Raji (cell line): ENCODE data around the gene MERTK.

Source experiments
- POLR2A ChIP-seq: IDR thresholded peaks from 2 replicates; pipeline ENCODE4 v1.6.1; 2011; ENCODE audit warnings: low read depth, low read length, control low read depth; ENCODE audit not compliant: insufficient read depth

Gene MERTK

DNA sequence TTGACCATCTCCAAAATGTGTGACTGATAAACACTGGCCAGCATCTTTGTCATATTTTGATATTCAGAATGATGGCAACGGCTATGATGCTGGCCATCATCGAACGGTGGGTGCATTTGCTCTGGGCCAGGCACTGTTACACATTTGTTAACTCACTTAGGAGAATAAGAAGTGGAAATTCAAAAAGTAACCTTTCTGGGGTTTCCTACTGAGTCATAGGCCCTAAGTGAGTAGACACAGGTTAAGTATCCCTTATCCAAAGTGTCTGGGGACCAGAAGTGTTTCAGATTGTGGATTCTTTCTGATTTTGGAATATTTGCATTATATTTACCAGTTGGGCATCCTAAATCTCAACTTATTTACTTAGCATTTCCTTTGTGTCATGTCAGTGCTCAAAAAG, 92.0 kb downstream of the MERTK start:
- no peak for TF ChIP-seq POLR2A

GRCh38 chr2:111990856-111991255, 92.4 kb downstream of the MERTK start:
- no peak for TF ChIP-seq POLR2A

GRCh38 chr2:111994042-111994441, 95.6 kb downstream of the MERTK start:
- TF ChIP-seq POLR2A = no peak

DNA sequence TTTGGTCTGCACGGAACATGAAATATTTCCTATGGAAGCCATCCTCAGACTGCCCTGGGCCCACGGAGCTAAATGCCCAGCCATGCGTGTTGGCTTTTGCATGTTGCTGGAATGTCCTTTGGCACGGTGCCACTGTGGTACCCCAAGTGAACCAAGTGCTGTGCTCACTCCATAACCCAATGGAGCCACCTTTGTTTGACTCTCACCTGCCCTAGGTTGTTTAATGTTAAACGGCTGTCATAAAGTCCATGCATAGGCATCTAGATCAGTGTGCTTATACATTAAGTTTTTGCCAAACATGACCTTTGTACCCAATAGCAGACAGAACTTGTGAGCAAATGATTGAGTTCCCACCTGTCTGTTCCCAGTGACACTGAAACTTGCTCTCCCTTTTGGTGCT, 96.7 kb downstream of the MERTK start:
- TF ChIP-seq POLR2A = no peak

DNA sequence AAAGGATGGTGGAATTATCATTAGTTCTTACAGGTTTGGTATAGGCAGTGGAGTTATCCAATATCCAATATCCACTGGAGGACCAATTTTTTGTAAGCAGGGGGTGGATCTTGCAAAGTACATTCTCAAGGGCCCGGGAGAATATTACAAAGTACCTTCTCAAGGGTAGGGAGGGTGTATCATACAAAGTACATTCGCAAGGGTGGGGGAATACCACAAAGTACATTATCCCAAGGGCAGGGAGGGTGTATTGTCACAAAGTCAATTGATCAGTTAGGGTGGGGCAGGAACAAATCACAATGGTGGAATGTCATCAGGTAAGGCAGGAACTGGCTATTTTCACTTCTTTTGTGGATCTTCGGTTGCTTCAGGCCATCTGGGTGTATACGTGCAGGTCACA, 101.4 kb downstream of the MERTK start:
- no peak for TF ChIP-seq POLR2A

GRCh38 chr2:112000399-112001135, 102.2 kb downstream of the MERTK start:
- no peak for TF ChIP-seq POLR2A

DNA sequence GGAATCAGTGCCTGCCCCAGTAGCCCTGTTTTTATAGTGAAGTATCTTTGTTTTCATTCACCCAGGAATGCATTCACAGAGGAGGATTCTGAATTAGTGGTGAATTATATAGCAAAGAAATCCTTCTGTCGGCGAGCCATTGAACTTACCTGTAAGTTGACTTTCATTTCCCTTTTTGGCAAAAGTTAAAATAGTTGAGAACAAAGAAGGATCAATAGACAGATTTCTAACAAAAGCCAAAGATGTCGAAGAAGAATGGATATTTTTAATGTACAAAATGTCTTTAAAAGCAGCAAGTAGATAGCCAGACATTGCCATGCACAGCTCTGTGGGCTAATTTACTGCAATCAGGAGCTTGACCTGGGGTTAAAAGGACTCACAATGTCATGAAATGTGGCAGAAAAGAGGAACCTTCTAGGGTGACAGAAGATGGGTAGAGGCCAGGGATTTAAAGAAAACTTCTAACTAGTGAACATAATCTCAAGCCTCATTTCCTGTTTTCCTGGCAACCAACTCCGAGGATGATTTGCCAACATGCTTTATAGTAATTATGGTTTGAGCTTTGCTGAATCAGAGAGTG, 102.8 kb downstream of the MERTK start:
- TF ChIP-seq POLR2A = no peak

DNA sequence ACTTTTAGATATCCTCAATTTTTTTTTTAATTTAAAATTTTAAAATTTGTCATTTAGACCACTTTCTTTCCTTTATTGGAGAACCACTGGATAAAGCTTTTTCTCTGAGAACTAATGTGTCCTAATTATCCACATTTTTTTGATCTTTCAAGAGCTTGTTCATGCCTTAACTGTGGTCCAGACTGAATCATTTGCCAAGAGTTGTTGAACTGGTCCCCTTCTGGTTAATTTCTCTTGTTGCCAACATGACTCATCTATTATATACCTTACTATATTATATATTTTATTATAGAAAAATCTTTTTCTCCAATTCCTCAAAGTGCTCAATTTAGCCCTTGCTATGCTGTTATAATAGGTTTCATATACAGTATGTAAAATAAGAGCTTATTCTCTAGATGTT, 103.5 kb downstream of the MERTK start:
- TF ChIP-seq POLR2A = no peak

DNA sequence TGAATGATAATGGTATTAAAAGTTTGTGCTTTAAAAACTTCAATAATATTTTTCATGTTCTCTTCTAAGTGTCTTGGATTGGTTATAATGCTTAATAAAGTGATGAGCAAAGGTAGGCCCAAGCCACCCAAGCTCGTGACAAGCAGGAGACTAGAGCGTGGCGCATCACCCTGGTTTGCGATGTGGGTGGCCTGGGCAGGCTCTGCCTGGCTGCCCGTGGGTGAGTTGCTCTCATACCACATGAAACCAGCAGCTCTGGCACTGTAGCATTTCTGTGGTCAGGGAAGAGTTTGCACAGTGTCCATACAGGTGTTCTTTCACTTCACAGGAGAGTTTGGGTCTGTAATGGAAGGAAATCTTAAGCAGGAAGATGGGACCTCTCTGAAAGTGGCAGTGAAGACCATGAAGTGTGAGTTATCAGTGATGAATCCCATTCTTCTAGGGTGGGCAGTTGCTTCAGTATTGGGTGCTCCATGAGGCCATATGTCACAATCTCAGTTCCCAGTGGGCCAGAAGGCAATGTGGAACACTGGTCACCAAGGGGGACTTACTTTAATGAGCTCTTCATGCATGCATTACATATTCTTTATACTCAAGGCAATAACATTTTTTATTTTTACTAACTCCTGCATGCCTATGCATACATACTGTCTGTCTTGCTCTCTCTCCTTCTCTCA, 105.3 kb downstream of the MERTK start:
- TF ChIP-seq POLR2A = no peak

- TF ChIP-seq POLR2A = no peak
These were observed 105.8 kb downstream of the MERTK start for GRCh38 chr2:112004253-112004645.

DNA sequence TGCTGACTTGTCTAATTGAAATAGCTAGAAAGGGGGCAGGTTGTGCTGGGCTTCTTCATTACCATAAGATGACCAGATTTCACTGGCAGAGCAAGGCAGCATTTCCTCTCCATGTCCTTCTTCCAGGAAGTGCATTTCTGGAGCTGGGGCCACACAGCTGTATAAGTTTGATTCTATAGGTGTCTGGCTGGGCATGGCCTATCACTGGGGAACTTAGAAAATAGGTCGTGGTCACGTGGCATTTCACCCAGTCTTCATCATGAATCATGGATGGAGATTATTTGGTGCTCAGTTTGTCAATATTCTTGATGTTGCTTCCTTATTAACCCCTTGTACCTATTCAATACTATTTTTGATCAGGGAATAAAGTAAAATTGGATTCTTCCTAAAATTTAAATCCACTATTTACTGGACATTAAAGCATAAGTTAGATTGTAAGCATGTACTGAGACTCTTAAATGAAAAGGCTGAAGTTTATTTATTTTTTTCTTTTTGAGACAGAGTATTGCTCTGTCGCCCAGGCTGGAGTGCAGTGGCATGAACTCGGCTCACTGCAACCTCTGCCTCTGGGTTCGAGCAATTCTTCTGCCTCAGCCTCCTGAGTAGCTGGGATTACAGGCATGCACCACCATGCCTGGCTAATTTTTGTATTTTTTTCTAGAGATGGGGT, 107.1 kb downstream of the MERTK start:
- no peak for TF ChIP-seq POLR2A

DNA sequence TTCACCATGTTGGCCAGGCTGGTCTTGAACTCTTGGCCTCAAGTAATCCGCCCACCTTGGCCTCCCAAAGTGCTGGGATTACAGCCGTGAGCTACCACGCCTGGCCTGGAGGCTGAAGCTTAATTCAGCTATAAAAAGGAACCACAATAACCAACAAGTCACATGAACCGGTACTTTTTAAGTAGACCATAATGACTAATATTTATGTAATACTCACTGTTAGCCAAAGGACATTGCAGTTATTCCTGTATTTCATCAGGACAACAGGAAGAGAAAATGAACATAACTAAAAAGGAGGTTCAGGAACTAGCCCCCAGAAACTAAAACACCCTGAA, 107.6 kb downstream of the MERTK start:
- no peak for TF ChIP-seq POLR2A

GRCh38 chr2:112007493-112007892, 109.1 kb downstream of the MERTK start:
- TF ChIP-seq POLR2A = no peak

- no peak for TF ChIP-seq POLR2A
These were observed 110.6 kb downstream of the MERTK start for GRCh38 chr2:112008910-112009485.

GRCh38 chr2:112010751-112011150, 112.3 kb downstream of the MERTK start:
- TF ChIP-seq POLR2A = no peak

DNA sequence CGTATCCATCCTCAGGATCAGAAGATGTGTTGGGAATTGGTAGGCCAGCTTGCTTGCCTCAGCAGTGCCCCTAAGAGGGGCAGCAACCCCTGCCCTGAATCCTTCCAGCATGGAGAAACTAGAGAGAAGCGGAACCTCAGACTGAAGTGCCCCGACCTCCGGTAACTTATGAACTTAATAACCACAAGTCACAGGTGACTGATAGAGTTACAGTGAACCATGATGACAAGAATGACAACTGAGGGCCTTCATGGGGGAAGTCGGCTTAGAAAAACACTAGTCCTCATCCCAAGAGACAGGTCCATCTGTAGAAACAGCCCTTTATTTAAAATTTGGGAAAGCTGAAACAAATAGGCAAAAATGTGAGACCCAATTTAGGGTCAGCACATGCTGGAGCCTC, 114.1 kb downstream of the MERTK start:
- no peak for TF ChIP-seq POLR2A

- TF ChIP-seq POLR2A = no peak
These were observed 120.4 kb downstream of the MERTK start for GRCh38 chr2:112018846-112019245.
